ENCODE data around the gene ADSL.

ADSL gene

GRCh38 chr22:40417881-40418280 lies 71.6 kb downstream of the ADSL start:
- no peak for TF ChIP-seq CTCF (IDR thresholded peaks at IDR 0.05; ENCODE audit: control insufficient read depth, insufficient read depth, low read depth, low read length, missing control alignments)
- no peak overlapping the region for H3K4me3 ChIP-seq (ENCODE audit: control insufficient read depth, low read depth, low read length)

GRCh38 chr22:40418366-40419201 lies 72.3 kb downstream of the ADSL start:
- H3K4me3 ChIP-seq (ENCODE audit: control insufficient read depth, low read depth, low read length) = no peak overlapping the region
- TF ChIP-seq CTCF (IDR thresholded peaks at IDR 0.05; ENCODE audit: control insufficient read depth, insufficient read depth, low read depth, low read length, missing control alignments) = no peak
- no peak for DNase-seq (ENCODE audit: low read depth)

More at GRCh38 chr22:40417881-40418280, 71.6 kb downstream of the ADSL start:
- DNase-seq (ENCODE audit: low read depth) = no peak

GRCh38 chr22:40419718-40420117 lies 73.4 kb downstream of the ADSL start:
- no peak for DNase-seq (ENCODE audit: low read depth)
- no peak overlapping the region for H3K4me3 ChIP-seq (ENCODE audit: control insufficient read depth, low read depth, low read length)
- TF ChIP-seq CTCF (IDR thresholded peaks at IDR 0.05; ENCODE audit: control insufficient read depth, insufficient read depth, low read depth, low read length, missing control alignments) = no peak

GRCh38 chr22:40420341-40421081 lies 74.2 kb downstream of the ADSL start:
- DNase-seq (ENCODE audit: low read depth) = no peak
- H3K4me3 ChIP-seq (ENCODE audit: control insufficient read depth, low read depth, low read length) = no peak overlapping the region
- no peak for TF ChIP-seq CTCF (IDR thresholded peaks at IDR 0.05; ENCODE audit: control insufficient read depth, insufficient read depth, low read depth, low read length, missing control alignments)

- TF ChIP-seq CTCF (IDR thresholded peaks at IDR 0.05; ENCODE audit: control insufficient read depth, insufficient read depth, low read depth, low read length, missing control alignments) = no peak
- no peak overlapping the region for H3K4me3 ChIP-seq (ENCODE audit: control insufficient read depth, low read depth, low read length)
- no peak for DNase-seq (ENCODE audit: low read depth)
These were observed 74.7 kb downstream of the ADSL start for GRCh38 chr22:40421082-40421350.

- H3K4me3 ChIP-seq (ENCODE audit: control insufficient read depth, low read depth, low read length) = no peak overlapping the region
- TF ChIP-seq CTCF (IDR thresholded peaks at IDR 0.05; ENCODE audit: control insufficient read depth, insufficient read depth, low read depth, low read length, missing control alignments) = no peak
- DNase-seq (ENCODE audit: low read depth) = no peak
These were observed 75.6 kb downstream of the ADSL start for GRCh38 chr22:40421941-40422340.
